Stimulated activated CD4-positive, alpha-beta T cell treated with anti-CD3 and anti-CD28 coated beads, Interleukin-2, amount 100 ng/mL, for 24 hours (primary cell): ENCODE results near the gene ZNF316.

Experiments used
- DNase-seq, 2 donors: peaks; one replicate each; pipeline ENCODE4 v3.0.0-alpha.2; 2020

ZNF316 gene

GRCh38 chr7:6701860-6702259, 64.7 kb downstream of the ZNF316 start:
- no peak for DNase-seq
